ENCODE results near the gene LPAR3. TPM values are rescaled to one million over a fixed set of nuclear protein-coding genes. Genes with fewer than 3 reads are reported as not detected.

The LPAR3 gene
- polyA plus RNA-seq, 1 of the 3 experiments (the other 2 are of a cell fraction): 0.08 TPM

- no peak overlapping the region for H3K4me3 ChIP-seq (ENCODE audit: low read depth in 2 of 2, low read length in 1 of 2)
- DNase-seq: no peak
- H3K36me3 ChIP-seq (replicated peaks in 1 of 2; ENCODE audit: control insufficient read depth in 1 of 2, insufficient read depth in 2 of 2, low read length in 1 of 2): no peaks in the 10 kb centered on the region
- no peaks in the 10 kb centered on the region for H4K20me1 ChIP-seq (ENCODE audit: insufficient read depth)
- CTCF ChIA-PET: interaction anchor here (1.4 kb wide), 1 partner anchor 19 kb away, joined by 4 read pairs; no protein-coding TSS in a partner anchor
- no peaks in the 10 kb centered on the region for H3F3A ChIP-seq (replicated peaks; ENCODE audit: insufficient read depth)
- H3K27me3 ChIP-seq (ENCODE audit: insufficient read depth): no peaks in the 10 kb centered on the region; the same call in 1 of the 2 replicates
- no peak overlapping the region for H2AFZ ChIP-seq (ENCODE audit: low read depth)
- POLR2A ChIA-PET: no interaction called here
- H3K9ac ChIP-seq: no peak overlapping the region
- 49% methylated on average over 4 of the region's 4 CpGs for WGBS (ENCODE audit: low lambda C conversion rate)
- no peak overlapping the region for H3K4me2 ChIP-seq
- no peaks in the 10 kb centered on the region for H3K9me3 ChIP-seq
- TF ChIP-seq ELF1 (IDR thresholded peaks at IDR 0.05): no peak
- TF ChIP-seq TCF12 (IDR thresholded peaks at IDR 0.05): no peak
- no peak for TF ChIP-seq NRF1 (IDR thresholded peaks at IDR 0.05; ENCODE audit: low read depth, low read length)
- H3K9me2 ChIP-seq: no peaks in the 10 kb centered on the region
- no peaks in the 10 kb centered on the region for H3K4me1 ChIP-seq (ENCODE audit: control insufficient read depth in 1 of 2, insufficient read depth in 2 of 2, low read depth in 1 of 2, low read length in 1 of 2)
- H3K79me2 ChIP-seq (ENCODE audit: insufficient read depth): no peaks in the 10 kb centered on the region
- H3K27ac ChIP-seq (ENCODE audit: low read depth in 2 of 2, low read length in 1 of 2): no peak overlapping the region
Measured at GRCh38 chr1:84877592-84877991, 15.4 kb downstream of the LPAR3 start.

- DNase-seq: no peak
- H4K20me1 ChIP-seq (ENCODE audit: insufficient read depth): no peaks in the 10 kb centered on the region
- no peaks in the 10 kb centered on the region for H3F3A ChIP-seq (replicated peaks; ENCODE audit: insufficient read depth)
- H3K27me3 ChIP-seq (ENCODE audit: insufficient read depth): peaks cover 5% of the 10 kb centered on the region
- 72% methylated on average over 5 of the region's 5 CpGs for WGBS (ENCODE audit: low lambda C conversion rate)
- H3K4me3 ChIP-seq (ENCODE audit: low read depth in 2 of 2, low read length in 1 of 2): no peak overlapping the region
- no peak overlapping the region for H3K4me2 ChIP-seq
- H3K27ac ChIP-seq (ENCODE audit: low read depth in 2 of 2, low read length in 1 of 2): no peak overlapping the region
- no peaks in the 10 kb centered on the region for H3K4me1 ChIP-seq (ENCODE audit: control insufficient read depth in 1 of 2, insufficient read depth in 2 of 2, low read depth in 1 of 2, low read length in 1 of 2)
- TF ChIP-seq PBX3 (IDR thresholded peaks at IDR 0.05): no peak
- no peak for TF ChIP-seq CHD2 (IDR thresholded peaks at IDR 0.05; ENCODE audit: low read length, partially characterized antibody)
- no peak for TF ChIP-seq RFX5 (IDR thresholded peaks at IDR 0.05; ENCODE audit: low read length)
- no peaks in the 10 kb centered on the region for H3K9me2 ChIP-seq
- ChIA-PET POLR2A (no interaction called here), CTCF (no interaction called here)
- H2AFZ ChIP-seq (ENCODE audit: low read depth): no peak overlapping the region
- no peaks in the 10 kb centered on the region for H3K36me3 ChIP-seq (replicated peaks in 1 of 2; ENCODE audit: control insufficient read depth in 1 of 2, insufficient read depth in 2 of 2, low read length in 1 of 2)
- H3K79me2 ChIP-seq (ENCODE audit: insufficient read depth): no peaks in the 10 kb centered on the region
- no peak overlapping the region for H3K9ac ChIP-seq
- H3K9me3 ChIP-seq: no peaks in the 10 kb centered on the region
Measured at GRCh38 chr1:84876353-84876752, 16.7 kb downstream of the LPAR3 start.

GRCh38 chr1:84873366-84873765, 19.6 kb downstream of the LPAR3 start:
- no peaks in the 10 kb centered on the region for H4K20me1 ChIP-seq (ENCODE audit: insufficient read depth)
- ChIA-PET POLR2A (no interaction called here), CTCF (no interaction called here)
- no peaks in the 10 kb centered on the region for H3K9me2 ChIP-seq
- 42% methylated on average over 2 of the region's 2 CpGs for WGBS (ENCODE audit: low lambda C conversion rate)
- no peak for DNase-seq
- no peaks in the 10 kb centered on the region for H3K4me1 ChIP-seq (ENCODE audit: control insufficient read depth in 1 of 2, insufficient read depth in 2 of 2, low read depth in 1 of 2, low read length in 1 of 2)
- peaks cover 6% of the 10 kb centered on the region for H3K27me3 ChIP-seq (ENCODE audit: insufficient read depth)
- no peak overlapping the region for H3K4me2 ChIP-seq
- H3F3A ChIP-seq (replicated peaks; ENCODE audit: insufficient read depth): no peaks in the 10 kb centered on the region
- H3K27ac ChIP-seq (ENCODE audit: low read depth in 2 of 2, low read length in 1 of 2): no peak overlapping the region
- no peak for TF ChIP-seq TAF1 (IDR thresholded peaks at IDR 0.05; ENCODE audit: borderline replicate concordance, low read depth, low read length)
- TF ChIP-seq NFIC (IDR thresholded peaks at IDR 0.05; ENCODE audit: borderline replicate concordance): no peak
- TF ChIP-seq REST (IDR thresholded peaks at IDR 0.05; ENCODE audit: low read depth, low read length): no peak
- TF ChIP-seq MEF2A (IDR thresholded peaks at IDR 0.05; ENCODE audit: borderline replicate concordance, low read depth): no peak
- TF ChIP-seq SIN3A (IDR thresholded peaks at IDR 0.05; ENCODE audit: borderline replicate concordance, low read depth, low read length): no peak
- no peak for TF ChIP-seq MXI1 (IDR thresholded peaks at IDR 0.05; ENCODE audit: low read depth, low read length)
- TF ChIP-seq FOSL2 (IDR thresholded peaks at IDR 0.05; ENCODE audit: borderline replicate concordance, low read depth): no peak
- no peak for TF ChIP-seq EP300 (IDR thresholded peaks at IDR 0.05; ENCODE audit: borderline replicate concordance in 1 of 2, low read depth in 1 of 2, low read length in 1 of 2)
- TF ChIP-seq CHD2 (IDR thresholded peaks at IDR 0.05; ENCODE audit: low read length, partially characterized antibody): no peak
- H3K9ac ChIP-seq: no peak overlapping the region
- no peak overlapping the region for H2AFZ ChIP-seq (ENCODE audit: low read depth)
- no peak overlapping the region for H3K4me3 ChIP-seq (ENCODE audit: low read depth in 2 of 2, low read length in 1 of 2)
- no peaks in the 10 kb centered on the region for H3K9me3 ChIP-seq
- no peaks in the 10 kb centered on the region for H3K79me2 ChIP-seq (ENCODE audit: insufficient read depth)
- no peaks in the 10 kb centered on the region for H3K36me3 ChIP-seq (replicated peaks in 1 of 2; ENCODE audit: control insufficient read depth in 1 of 2, insufficient read depth in 2 of 2, low read length in 1 of 2)

All from SK-N-SH (cell line).